ENCODE results near the gene FAM169A.

- TF ChIP-seq CTCF (IDR thresholded peaks at IDR 0.05; ENCODE audit: low read depth, low read length, poor library complexity, severe bottlenecking): no peak
- no peak for TF ChIP-seq EZH2phosphoT487 (IDR thresholded peaks at IDR 0.05; ENCODE audit: borderline replicate concordance, low read length)
Measured at GRCh38 chr5:74888117-74888516, 21.9 kb upstream of the FAM169A start.

Data from DOHH2 (cell line).